ENCODE results near the gene BACH2. TPM values are rescaled to one million over a fixed set of nuclear protein-coding genes. Genes with fewer than 3 reads are reported as not detected.
A peak's percentile ranks its signal among the peaks of the same experiment; 100 is the strongest.
"Not testable (repeated sequence)": the region's sequence is repeated elsewhere in the genome, so short reads cannot be mapped to it uniquely, and the experiment has no call there.

Gene BACH2
- total RNA-seq, 1 experiment from 2014 or later: 0.77 TPM

DNA sequence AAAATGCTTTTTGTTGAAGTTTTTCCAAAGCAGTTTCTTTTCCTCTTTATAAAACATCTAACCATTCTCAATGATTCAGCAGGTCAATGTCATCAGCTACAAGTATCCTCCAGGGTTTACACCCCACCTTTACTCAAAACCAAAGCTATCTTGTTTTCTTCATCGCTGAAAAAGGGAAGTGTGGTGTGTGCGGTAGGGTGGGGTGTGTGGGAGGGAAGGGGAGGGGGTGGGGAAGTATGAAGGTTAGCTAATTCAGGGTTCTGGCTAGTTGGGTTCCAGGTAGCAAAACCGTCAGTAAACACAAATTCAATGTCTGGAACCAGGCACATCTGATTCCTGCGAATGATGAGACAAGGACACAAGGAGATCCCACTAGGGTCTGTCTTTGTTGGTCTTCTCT, 212.8 kb downstream of the BACH2 start:
- no peak for DNase-seq (ENCODE audit: low read depth, low spot score)

DNA sequence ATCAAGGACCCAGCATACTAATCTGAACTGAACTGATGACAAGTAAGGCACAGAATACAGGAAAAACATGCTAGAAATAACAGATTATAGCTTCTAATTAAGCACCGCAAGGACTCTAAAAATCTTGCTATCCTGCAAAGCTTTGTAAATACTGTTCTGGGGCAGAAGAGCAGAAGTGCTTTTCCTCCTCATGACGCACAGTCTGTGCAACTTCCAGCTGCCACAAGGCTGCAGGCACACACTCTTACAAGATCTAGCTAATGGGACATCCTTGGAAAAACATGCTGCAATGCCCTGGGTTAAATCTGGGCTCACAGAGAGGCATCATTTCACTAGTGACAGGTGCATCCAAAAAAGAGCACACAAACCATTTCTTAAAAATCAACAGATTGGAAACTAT, 213.8 kb downstream of the BACH2 start:
- no peak for DNase-seq (ENCODE audit: low read depth, low spot score)
- in situ Hi-C loops (cut with HindIII; ENCODE audit: low pct_unique_long_range_greater_than_20kb, low sequenced_read_pairs): no loop called here

More for the DNA sequence above, 212.8 kb downstream of the BACH2 start:
- in situ Hi-C loops (cut with HindIII; ENCODE audit: low pct_unique_long_range_greater_than_20kb, low sequenced_read_pairs): no loop called here

DNA sequence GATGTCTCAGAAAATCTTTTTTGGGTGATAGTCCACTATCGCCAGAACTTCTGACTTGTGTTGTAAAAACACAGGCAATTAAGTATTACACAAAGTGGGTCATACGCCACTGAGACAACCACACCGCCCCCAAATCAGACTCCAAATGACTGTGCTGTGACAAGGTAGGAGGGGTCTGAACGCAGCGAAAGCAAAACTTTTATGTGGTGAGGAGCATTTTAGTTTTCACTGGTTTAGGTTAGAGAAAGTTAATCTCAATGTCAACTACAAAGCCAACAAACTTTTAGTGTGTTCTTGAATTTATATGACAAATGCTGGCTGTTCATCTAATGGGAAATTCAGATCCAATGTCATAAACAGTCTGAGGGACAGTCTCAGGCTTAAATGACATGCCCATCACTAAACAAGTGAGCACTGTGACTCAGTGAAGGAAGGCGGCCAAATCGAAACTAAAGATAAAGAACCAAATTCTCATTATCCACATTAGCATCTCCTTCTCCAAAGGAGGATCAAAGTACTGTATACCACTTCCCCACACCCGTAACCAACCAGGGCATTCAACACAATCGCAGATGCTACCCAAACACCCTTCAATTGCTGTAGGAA, 215.7 kb downstream of the BACH2 start:
- in situ Hi-C loops (cut with HindIII; ENCODE audit: low pct_unique_long_range_greater_than_20kb, low sequenced_read_pairs): no loop called here
- no peak for DNase-seq (ENCODE audit: low read depth, low spot score)

DNA sequence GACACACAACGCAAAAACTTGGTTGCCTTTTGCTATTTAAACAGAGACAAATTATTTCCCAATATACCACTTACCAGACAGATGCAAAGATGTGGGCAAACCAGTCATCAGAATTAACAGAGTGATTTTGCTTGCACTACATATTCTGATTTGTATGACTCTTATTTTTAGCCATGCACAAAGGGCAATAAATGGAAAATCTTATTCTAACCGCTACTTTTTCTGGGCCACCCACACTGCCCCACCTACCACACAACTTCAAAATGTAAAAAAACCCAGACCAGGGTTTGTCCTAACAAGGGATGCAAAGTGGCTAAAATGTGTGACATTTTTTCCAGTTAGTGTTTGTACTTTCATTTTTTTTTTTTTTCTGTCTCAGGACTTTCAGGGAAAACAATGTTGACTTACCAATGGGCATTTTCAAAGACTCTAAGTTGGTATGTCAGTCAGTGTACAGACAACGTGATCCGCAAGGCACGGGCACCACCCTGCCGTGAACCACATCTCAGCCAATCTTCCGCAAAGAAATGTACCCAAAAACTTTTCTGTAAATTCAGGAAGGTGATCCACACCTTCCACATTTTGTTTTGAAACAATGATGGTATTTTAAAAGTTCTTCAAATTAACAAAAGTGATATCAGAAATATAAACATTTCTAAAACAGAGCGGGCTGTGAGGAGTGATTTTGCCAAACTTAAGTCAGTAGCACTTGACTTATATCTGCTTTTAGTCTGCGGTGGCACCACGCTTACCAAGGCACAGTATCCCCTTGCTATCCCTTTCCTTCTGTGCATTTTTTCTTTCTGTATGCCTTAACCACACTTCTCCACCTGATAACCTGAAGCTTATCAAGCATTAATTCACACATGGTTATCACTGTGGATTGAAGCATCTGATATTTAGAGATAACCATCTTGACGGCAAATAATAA, 216.8 kb downstream of the BACH2 start:
- in situ Hi-C loops (cut with HindIII; ENCODE audit: low pct_unique_long_range_greater_than_20kb, low sequenced_read_pairs): no loop called here
- no peak for DNase-seq (ENCODE audit: low read depth, low spot score)

DNA sequence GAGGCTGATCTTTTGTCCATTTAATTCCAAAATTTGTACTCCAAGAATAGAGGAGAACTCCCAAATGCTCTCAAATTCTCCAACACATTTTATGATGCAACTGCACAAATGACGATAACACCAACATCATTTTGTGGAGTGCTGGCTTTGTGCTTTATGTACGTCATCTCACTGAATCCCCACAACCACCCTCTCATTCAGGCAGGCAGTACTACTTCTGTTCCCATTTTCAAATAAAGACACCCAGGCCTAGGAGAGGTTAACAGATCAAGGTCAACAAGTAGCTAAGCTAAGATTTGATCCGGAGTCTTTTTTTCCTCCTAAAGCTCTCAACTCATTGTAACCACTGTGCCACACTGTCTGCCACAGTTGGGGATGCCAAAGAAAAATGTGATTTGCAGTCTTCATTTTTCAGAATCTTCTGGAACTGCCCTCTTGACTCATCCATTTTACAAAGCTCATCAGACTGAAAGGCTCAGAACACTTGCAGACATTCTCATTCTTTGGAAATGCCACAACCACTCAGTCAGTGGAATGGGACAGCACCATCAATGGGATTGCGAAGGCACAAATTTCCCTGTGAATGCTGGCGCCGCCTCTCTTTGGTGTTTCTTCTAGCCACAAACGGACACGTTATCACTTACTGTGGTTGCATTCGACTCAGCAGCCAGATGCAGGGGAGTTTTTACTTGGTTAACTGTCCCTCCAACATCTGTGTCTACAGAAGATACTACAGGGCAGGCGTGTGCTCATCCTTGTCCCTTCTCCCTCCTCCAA, 217.9 kb downstream of the BACH2 start:
- in situ Hi-C loops (cut with HindIII; ENCODE audit: low pct_unique_long_range_greater_than_20kb, low sequenced_read_pairs): no loop called here
- DNase-seq (ENCODE audit: low read depth, low spot score): no peak

DNA sequence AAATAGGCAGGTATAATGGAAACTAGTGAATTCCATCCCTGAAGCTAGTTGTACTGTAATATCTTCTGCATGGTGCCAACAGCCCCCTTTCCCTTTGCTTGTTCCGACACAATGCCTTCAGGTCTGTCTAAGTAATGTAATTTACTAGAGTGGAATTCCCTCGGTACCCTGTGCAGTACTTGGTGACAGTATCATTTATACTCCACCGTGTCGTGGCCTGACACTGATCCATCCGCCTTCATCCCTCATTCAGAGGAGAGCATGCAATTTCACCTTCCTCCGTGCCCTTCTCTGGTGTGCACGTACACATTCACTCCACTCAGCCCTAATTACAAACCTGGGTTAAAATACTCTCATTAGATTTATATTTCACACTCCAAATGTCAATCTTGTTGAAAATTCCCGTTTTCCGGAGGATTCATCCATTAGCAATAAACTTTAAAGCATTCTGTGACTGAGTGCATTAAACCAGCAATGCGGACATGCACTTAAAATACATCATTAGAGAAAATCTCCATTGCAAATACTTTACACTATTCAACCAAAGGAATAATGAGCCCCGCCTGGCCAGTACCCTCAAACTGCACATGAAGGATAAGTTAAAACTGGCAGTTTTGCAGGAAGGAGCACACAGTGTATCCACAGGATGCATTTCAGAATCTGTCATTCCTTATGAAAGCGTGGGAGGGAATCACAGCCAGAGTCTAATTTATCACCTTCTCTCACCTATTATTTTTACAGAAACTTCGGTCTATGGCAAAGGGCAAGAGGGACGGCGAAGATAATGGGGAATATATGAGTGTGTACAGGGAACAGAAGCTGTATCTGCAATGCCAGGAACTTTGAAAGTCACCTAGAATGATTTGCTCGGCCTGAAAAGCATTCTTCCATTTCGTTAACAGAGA, 219.9 kb downstream of the BACH2 start:
- DNase-seq (ENCODE audit: low read depth, low spot score): no peak
- in situ Hi-C loops (cut with HindIII; ENCODE audit: low pct_unique_long_range_greater_than_20kb, low sequenced_read_pairs): no loop called here

DNA sequence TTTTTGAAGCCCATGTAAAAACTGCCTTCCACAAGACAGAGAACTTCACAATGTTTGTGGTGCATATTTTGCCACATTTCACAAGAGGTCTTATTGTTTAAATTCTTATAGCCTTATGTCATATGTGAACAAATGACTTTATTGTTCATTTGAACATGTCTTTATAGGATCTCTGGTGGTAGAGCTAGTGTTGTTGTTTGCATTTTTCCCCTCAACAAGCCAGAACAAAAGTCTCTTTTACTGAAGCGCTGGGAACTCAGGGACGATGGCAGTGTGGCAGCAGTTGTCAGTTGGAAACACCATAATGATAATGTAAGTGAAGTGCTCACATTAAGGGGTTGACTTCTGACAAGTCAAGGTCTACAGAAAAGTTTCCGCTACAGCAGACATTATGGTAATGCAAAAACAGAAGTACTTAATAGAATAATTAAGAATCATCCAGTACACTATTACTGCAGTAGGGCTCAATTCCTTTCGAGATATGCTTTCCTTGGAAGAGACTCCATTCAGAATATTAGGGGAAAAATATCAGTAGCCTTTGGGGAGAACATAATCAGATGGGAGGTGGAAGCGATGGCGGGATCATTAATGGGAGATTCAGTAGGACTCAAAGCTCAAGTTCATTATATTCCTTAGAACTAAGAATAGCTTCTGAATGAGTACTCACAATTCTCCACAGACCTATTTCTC, 222.3 kb downstream of the BACH2 start:
- in situ Hi-C loops (cut with HindIII; ENCODE audit: low pct_unique_long_range_greater_than_20kb, low sequenced_read_pairs): no loop called here
- peak; percentile 91 for DNase-seq (ENCODE audit: low read depth, low spot score)

DNA sequence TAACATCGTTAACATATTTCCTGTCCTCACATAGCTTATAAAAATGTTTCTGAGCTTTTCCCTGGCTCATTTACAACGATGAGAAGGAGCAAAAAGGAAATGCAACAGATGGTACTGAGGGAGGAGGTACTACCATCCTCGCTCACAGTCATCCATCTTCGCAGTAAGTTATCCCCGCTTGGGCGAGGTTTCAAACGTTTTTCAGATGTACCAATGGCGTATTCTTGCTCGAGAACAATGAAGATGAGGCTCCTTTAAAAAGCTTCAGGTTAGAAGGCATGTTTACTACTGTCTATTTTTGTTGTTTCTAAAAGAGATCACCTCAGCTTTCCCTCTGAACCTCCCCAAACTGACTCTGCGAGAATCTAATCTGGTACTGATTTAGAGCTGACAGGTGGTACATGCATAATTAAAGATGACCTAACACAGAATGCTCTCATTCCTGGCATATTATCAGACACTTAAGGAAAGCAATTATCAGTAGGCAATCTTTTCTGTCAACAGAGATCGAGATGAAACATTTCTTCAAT, 223.6 kb downstream of the BACH2 start:
- in situ Hi-C loops (cut with HindIII; ENCODE audit: low pct_unique_long_range_greater_than_20kb, low sequenced_read_pairs): no loop called here
- DNase-seq (ENCODE audit: low read depth, low spot score): no peak

DNA sequence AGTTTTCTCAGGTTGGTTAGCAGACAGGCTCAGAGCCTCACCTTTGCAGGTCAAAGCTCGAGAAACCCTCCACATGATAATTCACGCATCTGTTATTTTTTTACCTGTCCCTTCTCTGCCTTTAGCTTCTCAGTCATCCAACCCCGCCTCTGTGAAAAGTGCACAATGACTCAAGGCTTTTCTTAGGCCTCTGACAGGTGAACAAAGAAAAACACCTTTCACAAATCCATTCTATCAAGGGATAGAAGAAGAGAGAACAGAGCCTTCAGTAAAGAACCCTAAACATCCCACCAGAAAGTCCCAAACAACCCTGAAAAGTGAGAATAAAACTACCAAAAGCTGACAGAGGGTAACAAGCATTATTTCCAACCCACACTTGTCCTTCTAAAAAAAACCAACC, 224.1 kb downstream of the BACH2 start:
- in situ Hi-C loops (cut with HindIII; ENCODE audit: low pct_unique_long_range_greater_than_20kb, low sequenced_read_pairs): no loop called here
- no peak for DNase-seq (ENCODE audit: low read depth, low spot score)

DNA sequence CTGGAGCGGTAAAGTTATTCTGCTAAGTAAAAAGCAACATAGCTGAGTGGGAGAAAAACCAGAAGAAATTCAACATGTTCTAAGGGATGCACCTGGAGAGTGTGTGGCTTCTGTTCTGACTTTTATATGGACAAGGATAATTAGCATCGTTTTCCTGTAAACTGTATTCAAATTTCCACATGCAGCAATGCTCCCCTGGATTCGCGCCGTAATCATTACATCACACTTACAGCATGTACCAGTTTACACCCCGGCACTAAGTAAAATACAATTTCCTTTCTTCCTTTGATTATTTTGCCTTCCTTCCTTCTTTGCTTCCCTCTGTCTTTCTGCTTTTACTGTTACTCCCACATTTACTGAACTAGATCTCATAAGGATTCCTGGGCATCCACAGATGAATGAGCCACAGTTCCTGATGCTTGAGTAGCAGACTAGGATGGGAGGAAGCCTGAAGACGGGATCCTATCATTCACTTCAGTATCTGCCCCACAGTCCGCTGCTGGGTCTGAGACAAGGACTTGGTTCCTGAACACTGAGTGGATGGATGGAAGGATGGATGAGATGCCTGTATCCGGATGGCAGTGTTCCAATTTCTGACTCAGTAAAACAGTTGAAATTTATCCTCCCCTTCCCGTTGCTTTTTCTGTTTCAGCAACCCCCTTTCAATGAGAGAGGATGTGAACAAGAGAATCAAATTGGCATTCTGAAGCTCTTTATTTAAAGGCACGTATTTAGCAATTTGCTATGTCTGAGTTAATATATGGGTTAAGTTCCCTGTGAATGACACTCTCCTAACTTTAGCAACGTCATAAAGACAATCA, 227.7 kb downstream of the BACH2 start:
- DNase-seq (ENCODE audit: low read depth, low spot score): no peak
- in situ Hi-C loops (cut with HindIII; ENCODE audit: low pct_unique_long_range_greater_than_20kb, low sequenced_read_pairs): no loop called here

DNA sequence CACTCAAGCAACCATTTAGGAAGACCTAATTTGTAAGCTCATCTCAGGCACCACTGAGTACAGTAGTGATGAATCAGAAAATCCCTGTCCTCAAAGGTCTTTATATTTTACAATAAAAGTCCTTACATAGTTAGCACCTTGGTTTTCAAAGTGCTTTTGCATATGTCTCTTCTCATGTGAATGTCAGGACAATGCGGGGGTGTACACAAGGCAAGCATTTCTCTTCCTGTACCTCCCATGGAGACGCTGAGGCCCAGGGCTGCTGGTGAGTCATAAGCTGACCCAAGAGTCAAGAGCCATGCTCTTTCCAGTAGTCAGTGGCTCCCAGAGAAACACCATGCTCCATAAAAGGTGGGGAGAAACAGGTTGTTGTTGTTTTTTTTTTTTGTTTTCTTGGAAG, 228.4 kb downstream of the BACH2 start:
- in situ Hi-C loops (cut with HindIII; ENCODE audit: low pct_unique_long_range_greater_than_20kb, low sequenced_read_pairs): no loop called here
- DNase-seq (ENCODE audit: low read depth, low spot score): peak; percentile 66

DNA sequence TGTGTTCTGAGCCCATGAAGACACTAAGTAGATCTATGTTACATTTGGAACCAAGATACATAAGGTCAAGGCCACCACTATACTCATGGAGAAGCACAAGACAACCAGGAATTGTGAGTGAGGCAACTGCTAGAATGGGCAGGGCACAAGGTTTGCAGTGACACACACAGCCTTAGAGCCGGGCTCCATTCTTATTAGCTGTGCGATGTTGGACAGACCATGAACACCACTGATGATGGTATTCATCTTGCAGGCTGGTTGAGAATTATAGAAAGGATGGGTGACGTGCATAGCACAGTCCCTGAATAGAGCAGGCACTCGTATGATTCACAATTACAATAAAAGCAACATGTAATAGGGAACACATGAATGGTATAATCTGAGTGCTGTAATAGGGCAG, 229.9 kb downstream of the BACH2 start:
- in situ Hi-C loops (cut with HindIII; ENCODE audit: low pct_unique_long_range_greater_than_20kb, low sequenced_read_pairs): no loop called here
- no peak for DNase-seq (ENCODE audit: low read depth, low spot score)

DNA sequence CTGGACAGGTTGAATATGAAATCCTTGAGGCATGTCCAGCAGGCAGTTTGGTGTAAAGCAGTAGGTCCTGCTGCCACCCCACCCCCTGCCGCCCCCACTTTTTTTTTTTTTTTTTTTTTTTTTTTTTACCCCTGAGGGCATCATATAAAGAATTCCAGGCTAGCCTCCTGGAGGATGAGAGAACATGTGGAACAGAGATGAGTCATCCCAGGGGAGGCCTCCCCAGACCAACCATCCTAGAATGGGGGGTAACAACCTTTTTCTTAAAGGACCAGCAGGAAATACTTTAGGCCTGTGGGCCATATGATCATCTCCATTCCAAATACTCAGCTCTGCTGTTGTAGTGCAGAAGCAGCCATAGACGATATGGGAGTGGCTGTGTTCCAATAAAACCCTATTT, 231.5 kb downstream of the BACH2 start:
- no peak for DNase-seq (ENCODE audit: low read depth, low spot score)

DNA sequence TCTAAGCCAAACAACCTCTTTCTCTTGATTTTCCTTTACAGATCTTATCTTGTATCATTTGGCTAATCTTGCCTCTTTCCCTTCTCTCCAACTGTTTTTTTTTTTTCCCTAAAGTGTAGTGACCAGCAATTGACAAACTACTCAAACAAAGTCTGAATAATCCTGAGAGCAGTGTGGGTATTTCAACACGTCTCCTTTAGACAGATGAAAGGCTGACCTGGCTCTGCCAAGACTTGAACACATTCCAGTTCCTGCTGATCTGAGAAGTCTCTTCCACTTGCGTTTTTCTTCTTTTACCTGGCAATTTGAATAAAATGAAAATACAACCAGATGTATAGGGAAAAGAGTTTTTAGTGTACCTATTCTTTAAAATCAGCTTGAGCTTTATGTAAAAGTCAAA, 234.0 kb downstream of the BACH2 start:
- in situ Hi-C loops (cut with HindIII; ENCODE audit: low pct_unique_long_range_greater_than_20kb, low sequenced_read_pairs): no loop called here

More for the DNA sequence above, 231.5 kb downstream of the BACH2 start:
- in situ Hi-C loops (cut with HindIII; ENCODE audit: low pct_unique_long_range_greater_than_20kb, low sequenced_read_pairs): no loop called here

DNA sequence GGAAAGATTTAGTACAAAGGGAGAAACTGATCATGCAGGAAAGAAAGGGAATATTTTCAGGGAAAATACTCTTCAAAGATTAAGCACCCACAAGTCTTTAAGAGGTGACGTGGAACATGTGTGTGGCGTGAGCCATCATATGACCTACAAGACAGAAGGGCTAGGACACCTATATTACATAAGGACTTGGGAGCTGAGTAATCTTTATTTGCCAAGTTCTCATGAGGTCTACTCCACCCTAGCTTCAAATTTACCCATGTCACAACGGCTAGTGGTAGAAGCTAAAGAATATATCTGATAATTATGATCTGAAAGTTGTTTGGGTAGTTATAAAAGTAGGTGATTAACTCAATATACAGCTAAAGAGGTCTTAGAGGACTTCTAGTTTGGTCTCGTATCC, 234.6 kb downstream of the BACH2 start:
- DNase-seq (ENCODE audit: low read depth, low spot score): no peak
- in situ Hi-C loops (cut with HindIII; ENCODE audit: low pct_unique_long_range_greater_than_20kb, low sequenced_read_pairs): no loop called here

More for the DNA sequence above, 234.0 kb downstream of the BACH2 start:
- DNase-seq (ENCODE audit: low read depth, low spot score): no peak

DNA sequence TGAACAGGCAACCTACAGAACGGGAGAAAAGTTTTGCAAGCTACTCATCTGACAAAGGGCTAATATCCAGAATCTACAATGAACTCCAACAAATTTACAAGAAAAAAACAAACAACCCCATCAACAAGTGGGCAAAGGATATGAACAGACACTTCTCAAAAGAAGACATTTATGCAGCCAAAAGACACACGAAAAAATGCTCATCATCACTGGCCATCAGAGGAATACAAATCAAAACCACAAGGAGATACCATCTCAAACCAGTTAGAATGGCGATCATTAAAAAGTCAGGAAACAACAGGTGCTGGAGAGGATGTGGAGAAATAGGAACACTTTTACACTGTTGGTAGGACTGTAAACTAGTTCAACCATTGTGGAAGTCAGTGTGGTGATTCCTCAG, 237.5 kb downstream of the BACH2 start:
- in situ Hi-C loops (cut with HindIII; ENCODE audit: low pct_unique_long_range_greater_than_20kb, low sequenced_read_pairs): not testable (repeated sequence)

More for the DNA sequence above, 237.5 kb downstream of the BACH2 start:
- DNase-seq (ENCODE audit: low read depth, low spot score): not testable (repeated sequence)

Measured in SK-MEL-5 (cell line).